ENCODE data around the gene TYMP.
A peak's percentile ranks its signal among the peaks of the same experiment; 100 is the strongest.

Gene TYMP, protein sequence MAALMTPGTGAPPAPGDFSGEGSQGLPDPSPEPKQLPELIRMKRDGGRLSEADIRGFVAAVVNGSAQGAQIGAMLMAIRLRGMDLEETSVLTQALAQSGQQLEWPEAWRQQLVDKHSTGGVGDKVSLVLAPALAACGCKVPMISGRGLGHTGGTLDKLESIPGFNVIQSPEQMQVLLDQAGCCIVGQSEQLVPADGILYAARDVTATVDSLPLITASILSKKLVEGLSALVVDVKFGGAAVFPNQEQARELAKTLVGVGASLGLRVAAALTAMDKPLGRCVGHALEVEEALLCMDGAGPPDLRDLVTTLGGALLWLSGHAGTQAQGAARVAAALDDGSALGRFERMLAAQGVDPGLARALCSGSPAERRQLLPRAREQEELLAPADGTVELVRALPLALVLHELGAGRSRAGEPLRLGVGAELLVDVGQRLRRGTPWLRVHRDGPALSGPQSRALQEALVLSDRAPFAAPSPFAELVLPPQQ

GRCh38 chr22:50529897-50530579 is at the start of gene TYMP:
Gene TYMP (minus strand): TSS chr22:50530012. CDS start chr22:50529709, 303 bp downstream.
- DNase-seq (ENCODE audit: low spot score), result no peak

DNA sequence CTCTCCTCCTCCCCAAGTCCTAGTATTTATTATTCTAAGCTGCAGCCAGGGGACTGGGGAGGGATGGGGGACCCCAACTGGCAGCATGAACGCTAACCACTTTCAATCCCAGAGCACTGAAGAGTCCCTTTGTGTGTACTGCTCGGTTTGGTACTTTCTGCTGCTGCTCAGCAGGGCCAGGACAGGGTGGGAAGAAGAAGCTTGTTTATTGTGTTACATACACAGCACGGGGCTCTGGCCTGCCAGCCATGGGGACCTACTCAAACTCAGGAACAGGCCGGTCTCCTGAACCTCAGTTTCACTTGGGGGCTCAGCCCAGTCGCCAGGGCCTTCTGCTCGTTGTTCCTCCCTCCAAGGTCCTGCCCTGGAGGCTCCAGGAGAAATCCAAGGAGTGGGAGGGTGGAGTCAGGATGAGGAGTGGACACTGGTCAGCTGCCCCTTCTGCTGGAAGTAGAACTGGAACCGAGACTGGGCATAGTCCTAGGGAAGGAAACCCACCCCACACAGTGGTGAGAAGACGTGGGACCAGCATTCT is 49.0 kb upstream of the TYMP start:
- DNase-seq (ENCODE audit: low spot score), result no peak

DNA sequence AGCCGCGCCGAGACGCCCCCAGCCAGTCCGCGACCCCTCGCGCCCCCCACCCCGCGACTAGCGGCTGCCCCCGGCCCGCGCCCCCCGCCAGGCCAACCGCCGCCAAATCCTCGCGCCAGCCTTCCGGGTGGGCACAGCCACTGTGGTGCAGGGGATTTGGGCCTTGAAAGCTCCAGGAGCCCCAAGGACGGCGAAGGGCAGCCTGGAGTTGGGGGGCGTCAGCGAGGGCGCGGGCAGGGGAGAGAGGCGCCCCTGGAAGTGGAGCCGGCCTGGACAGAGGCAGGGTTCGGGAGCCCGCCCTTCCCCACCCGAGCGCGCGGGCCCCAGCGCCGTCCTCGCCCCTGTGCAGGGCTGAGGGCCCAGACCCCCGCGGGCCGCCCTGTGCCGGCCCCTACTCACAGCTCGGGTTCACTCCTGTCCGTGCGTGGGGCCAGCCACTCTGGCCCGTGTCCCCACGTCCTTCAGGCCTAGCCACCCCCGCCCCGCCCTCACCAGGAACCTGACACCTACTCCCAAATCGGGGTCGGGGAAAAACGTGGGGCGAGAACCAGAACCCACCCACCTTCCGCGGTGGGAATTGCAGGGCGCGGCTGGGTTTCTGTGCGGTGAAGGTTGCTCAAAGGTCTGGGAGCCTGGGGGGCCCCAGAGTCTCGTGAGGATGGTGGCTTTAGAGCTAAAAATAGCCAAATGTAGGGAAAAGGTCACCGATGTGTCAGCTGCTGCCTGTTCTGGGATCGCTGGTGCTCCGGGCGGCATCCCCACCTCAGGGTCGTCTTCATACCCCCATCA is 48.4 kb upstream of the TYMP start, which contains the start of gene CPT1B:
Gene CPT1B (minus strand): TSS at position 441 of the 789 bp plus-strand sequence. CDS start 512 bp downstream, outside the sequence.
- DNase-seq (ENCODE audit: low spot score), result no peak

DNA sequence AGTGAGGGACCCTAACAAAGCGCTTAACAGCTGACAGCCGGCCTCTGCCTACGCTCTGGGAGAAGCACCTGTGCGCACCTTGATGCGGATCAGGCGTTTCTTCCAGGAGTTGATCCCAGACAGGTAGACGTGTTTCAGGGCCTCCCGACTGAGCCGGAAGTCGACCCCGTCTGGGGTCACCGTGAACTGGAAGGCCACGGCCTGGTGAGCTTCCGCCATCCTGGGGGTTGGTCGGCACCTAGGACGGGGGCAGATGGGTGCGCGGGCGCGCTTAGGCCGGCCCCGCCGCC is 47.8 kb upstream of the TYMP start:
- DNase-seq (ENCODE audit: low spot score), result no peak

GRCh38 chr22:50576806-50577696 is 47.2 kb upstream of the TYMP start:
- no peak for DNase-seq (ENCODE audit: low spot score)

DNA sequence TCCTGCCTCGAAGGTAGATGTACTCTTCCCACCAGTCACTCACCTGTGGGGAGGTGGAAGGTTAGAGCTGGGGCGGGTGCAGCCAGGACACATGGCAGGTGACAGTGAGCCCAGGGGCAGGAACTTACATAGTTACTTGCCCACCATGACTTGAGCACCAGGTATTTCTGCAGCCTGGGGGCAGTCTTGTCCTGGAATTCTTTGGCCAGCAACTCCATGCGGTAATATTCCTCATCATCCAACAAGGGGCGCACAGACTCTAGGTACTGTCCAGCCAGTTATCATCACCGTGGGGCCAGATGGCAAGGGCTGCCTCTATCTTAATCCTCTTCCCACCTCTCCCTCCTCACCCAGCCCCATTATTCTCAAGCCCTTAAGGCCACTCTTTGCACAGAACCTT is 46.3 kb upstream of the TYMP start:
- DNase-seq (ENCODE audit: low spot score), result peak; percentile 93

- DNase-seq (ENCODE audit: low spot score), result no peak
Measured at GRCh38 chr22:50575426-50575941, 45.7 kb upstream of the TYMP start.

DNA sequence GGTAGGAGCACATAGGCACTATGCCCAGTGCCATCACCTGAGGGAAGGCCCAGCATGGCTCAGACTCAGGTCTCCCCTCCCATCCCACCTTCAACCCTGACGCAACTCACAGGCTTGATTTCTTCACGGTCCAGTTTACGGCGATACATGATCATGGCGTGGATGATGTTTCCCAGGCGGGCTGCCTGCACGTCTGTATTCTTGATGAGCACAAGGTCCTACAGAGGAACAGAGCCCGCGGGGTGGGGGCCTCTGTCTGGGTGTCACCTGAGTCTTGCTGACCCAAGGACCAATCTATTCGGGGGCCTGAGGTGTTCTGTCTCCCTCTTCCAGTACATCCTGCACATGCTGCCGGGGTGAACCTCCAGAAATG is 44.6 kb upstream of the TYMP start:
- no peak for DNase-seq (ENCODE audit: low spot score)

- DNase-seq (ENCODE audit: low spot score), result no peak
Measured at GRCh38 chr22:50573491-50574382, 43.9 kb upstream of the TYMP start.

DNA sequence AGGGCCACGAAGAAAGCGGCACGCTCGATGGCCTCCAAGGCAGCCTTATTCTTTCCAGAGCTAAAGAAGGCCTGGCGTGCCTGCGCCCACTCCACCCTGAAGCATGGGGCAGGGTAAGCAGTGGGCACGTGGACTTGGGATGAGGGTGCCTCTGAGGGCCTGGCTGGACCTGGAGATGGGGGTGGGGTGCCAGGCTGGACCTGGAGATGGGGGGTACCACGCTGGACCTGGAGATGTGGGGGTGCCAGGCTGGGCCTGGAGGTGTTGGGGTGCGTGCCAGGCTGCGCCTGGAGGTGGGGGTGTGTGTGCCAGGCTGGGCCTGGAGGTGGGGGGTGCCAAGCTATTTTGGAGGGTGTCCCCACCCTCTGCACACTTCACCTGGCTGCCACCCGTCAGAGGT is 43.2 kb upstream of the TYMP start:
- DNase-seq (ENCODE audit: low spot score), result no peak

GRCh38 chr22:50571264-50572175 is 41.7 kb upstream of the TYMP start:
- no peak for DNase-seq (ENCODE audit: low spot score)

DNA sequence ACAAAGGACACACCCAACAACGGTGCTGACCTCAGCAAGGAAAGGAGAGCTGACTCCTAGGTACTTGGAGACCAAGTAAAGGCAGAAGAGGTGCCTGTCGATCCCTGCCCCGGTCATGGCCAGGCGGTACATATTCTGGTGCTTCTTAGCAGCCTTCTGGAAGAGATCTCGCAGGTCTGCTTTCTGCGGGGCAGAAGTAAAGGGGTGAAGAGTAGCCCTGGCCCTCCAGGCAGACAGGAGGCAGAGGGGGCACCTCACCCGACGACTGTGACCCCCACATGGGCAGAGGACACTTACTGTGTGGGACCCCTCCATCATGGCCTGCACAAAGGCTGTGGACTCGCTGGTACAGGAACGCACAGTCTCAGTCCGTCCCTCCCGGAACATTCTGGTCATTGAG is 41.0 kb upstream of the TYMP start:
- DNase-seq (ENCODE audit: low spot score), result no peak

GRCh38 chr22:50569896-50570535 is 40.2 kb upstream of the TYMP start:
- DNase-seq (ENCODE audit: low spot score), result no peak

DNA sequence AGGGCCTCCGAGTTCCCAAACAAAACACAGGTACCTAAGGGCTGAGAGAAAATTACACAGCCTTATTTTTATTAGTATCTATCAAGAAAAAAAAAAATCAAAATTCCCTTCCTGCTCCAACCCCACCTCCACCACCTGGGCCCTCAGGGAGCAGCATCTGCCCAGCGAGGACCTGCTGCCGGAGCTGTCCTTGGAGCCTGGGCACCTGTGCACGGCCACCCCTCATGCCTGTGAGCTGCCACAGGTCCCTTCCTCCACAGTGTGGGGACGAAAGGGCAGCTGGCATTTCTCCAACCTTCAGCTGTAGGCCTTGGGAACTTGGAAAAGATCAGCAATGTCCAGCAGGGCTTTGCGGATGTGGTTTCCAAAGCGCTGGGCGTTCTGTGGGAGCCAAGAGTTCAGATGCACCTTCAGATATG is 39.2 kb upstream of the TYMP start:
- no peak for DNase-seq (ENCODE audit: low spot score)

GRCh38 chr22:50568626-50569025 is 38.8 kb upstream of the TYMP start:
- no peak for DNase-seq (ENCODE audit: low spot score)

DNA sequence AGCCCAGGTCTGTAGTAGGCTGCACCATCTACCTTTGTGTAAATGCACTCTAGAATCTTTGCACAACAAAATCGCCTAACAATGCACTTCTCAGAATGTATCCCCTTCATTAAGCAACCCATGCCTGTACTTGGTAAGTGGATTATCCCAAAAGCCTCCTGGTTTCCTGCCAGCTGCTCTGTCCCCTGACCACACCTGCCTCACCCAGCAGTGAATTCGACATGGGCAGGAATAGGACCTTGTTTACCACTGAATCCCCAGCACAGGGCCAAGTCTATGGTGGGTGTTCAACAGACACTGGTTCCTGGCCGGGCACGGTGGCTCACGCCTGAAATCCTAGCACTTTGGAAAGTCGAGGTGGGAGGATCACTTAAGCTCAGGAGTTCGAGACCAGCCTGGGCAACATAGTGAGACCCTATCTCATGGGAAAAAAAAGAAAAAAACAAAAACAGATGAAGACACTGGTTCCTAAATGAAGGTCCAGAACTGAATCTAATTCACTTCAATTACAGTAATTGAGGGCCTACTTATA is 38.0 kb upstream of the TYMP start:
- DNase-seq (ENCODE audit: low spot score), result no peak

DNA sequence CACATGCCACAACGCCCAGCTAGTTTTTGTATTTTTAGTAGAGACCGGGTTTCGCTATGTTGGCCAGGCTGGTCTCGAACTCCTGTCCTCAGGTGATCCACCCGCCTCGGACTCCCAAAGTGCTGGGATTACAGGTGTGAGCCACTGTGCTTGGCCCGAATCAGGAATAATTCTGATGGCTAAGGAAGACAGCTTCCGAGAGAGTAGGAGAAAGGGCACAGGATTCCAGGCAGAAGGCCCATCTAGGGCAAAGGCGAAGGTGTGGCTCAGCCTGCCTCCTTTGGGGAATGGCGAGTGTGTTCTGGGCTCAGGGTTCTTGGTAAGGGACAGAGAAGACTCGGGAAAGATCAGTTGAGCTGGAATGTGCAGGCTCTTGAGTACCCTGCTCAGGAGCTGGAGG is 34.5 kb upstream of the TYMP start:
- no peak for DNase-seq (ENCODE audit: low spot score)
